GM23338 (cell line): ENCODE results near the gene NXPH4. TPM values are rescaled to one million over a fixed set of nuclear protein-coding genes. Genes with fewer than 3 reads are reported as not detected.

Experiments used
- ATAC-seq: fragments of 200-7000 bp; cut with Tn5 transposase; 3 replicates; pipeline ENCODE4 v1.9.1; 2020
- DNase-seq: peaks from one replicate; pipeline ENCODE4 v3.0.0-alpha.2; 2015; ENCODE audit warnings: low spot score
- H2AFZ ChIP-seq: fragments of 200-600 bp; sonication (generic); 2 replicates; pipeline ENCODE4 v1.8.0; 2016; ENCODE audit warnings: antibody characterized with exemption, mild to moderate bottlenecking, moderate library complexity
- H3F3A ChIP-seq: fragments of 200-600 bp; sonication (generic); replicated peaks from 2 replicates; pipeline ENCODE4 v1.8.0; 2017; ENCODE audit warnings: antibody characterized with exemption, mixed run types, low read depth
- H3K27ac ChIP-seq: fragments of 200-600 bp; sonication (generic); 2 replicates; pipeline ENCODE4 v1.6.1; 2016; ENCODE audit warnings: low read depth
- H3K27me3 ChIP-seq: fragments of 200-600 bp; sonication (generic); 2 replicates; pipeline ENCODE4 v1.8.0; 2016; ENCODE audit warnings: mild to moderate bottlenecking, mixed run types, moderate library complexity; ENCODE audit not compliant: insufficient read depth
- H3K36me3 ChIP-seq: fragments of 200-600 bp; sonication (generic); 2 replicates; pipeline ENCODE4 v1.8.0; 2016; ENCODE audit warnings: mild to moderate bottlenecking; ENCODE audit not compliant: insufficient read depth
- H3K4me1 ChIP-seq: fragments of 200-600 bp; sonication (generic); 2 replicates; pipeline ENCODE4 v1.8.0; 2016; ENCODE audit warnings: mild to moderate bottlenecking, moderate library complexity; ENCODE audit not compliant: insufficient read depth
- H3K4me2 ChIP-seq: fragments of 200-600 bp; sonication (generic); 2 replicates; pipeline ENCODE4 v1.7.1; 2017; ENCODE audit warnings: mixed run types
- H3K4me3 ChIP-seq: fragments of 200-600 bp; sonication (generic); 2 replicates; pipeline ENCODE4 v1.6.1; 2016; ENCODE audit warnings: mixed run types
- H3K79me2 ChIP-seq: fragments of 200-600 bp; sonication (generic); replicated peaks from 2 replicates; pipeline ENCODE4 v1.8.0; 2017; ENCODE audit warnings: mild to moderate bottlenecking; ENCODE audit not compliant: insufficient read depth
- H3K9me2 ChIP-seq: fragments of 200-600 bp; sonication (generic); 2 replicates; pipeline ENCODE4 v1.8.0; 2017; ENCODE audit not compliant: insufficient read depth
- H4K20me1 ChIP-seq: fragments of 200-600 bp; sonication (generic); replicated peaks from 2 replicates; pipeline ENCODE4 v1.8.0; 2017; ENCODE audit warnings: mild to moderate bottlenecking; ENCODE audit not compliant: insufficient read depth
- H3K27ac Mint-ChIP-seq: 2 replicates; pipeline ENCODE4 v1.8.0; 2020; ENCODE audit warnings: inconsistent platforms, mild to moderate bottlenecking, moderate library complexity, mixed read lengths
- H3K27me3 Mint-ChIP-seq: 3 replicates; pipeline ENCODE4 v1.8.0; 2022; ENCODE audit warnings: low read depth, mild to moderate bottlenecking, moderate library complexity, mixed read lengths, inconsistent platforms; ENCODE audit not compliant: insufficient read depth, poor library complexity
- H3K36me3 Mint-ChIP-seq: 3 replicates; pipeline ENCODE4 v1.8.0; 2021; ENCODE audit warnings: low read depth, mild to moderate bottlenecking, inconsistent platforms, moderate library complexity, mixed read lengths
- H3K4me1 Mint-ChIP-seq: 3 replicates; pipeline ENCODE4 v1.8.0; 2020; ENCODE audit warnings: mild to moderate bottlenecking, inconsistent platforms, mixed read lengths
- H3K4me3 Mint-ChIP-seq: 3 replicates; pipeline ENCODE4 v1.8.0; 2021; ENCODE audit warnings: moderate library complexity, mild to moderate bottlenecking, inconsistent platforms, mixed read lengths
- H3K9me3 Mint-ChIP-seq: 3 replicates; pipeline ENCODE4 v1.8.0; 2020; ENCODE audit warnings: moderate library complexity, mild to moderate bottlenecking, inconsistent platforms, mixed read lengths
- CREB1 ChIP-seq: fragments of 250-450 bp; sonication (Bioruptor Pico); IDR thresholded peaks from 2 replicates; pipeline ENCODE4 v1.5.0; 2020; ENCODE audit warnings: low read depth, mild to moderate bottlenecking, moderate library complexity
- EZH2 ChIP-seq: fragments of 200-600 bp; sonication (generic); IDR thresholded peaks from one replicate; pipeline ENCODE4 v1.8.0; 2017; ENCODE audit warnings: antibody characterized with exemption, mild to moderate bottlenecking, low read depth; ENCODE audit not compliant: unreplicated experiment
- JUNB ChIP-seq: IDR thresholded peaks from one replicate; pipeline ENCODE4 v1.6.1; 2016; ENCODE audit warnings: antibody characterized with exemption; ENCODE audit not compliant: unreplicated experiment
- ZNF114 ChIP-seq: fragments of 250-450 bp; sonication (Bioruptor Pico); IDR thresholded peaks from 2 replicates; pipeline ENCODE4 v1.5.0; 2020; ENCODE audit warnings: mild to moderate bottlenecking, moderate library complexity
- ZNF331 ChIP-seq: fragments of 250-450 bp; sonication (Bioruptor Pico); IDR thresholded peaks from 2 replicates; pipeline ENCODE4 v1.5.0; 2020; ENCODE audit warnings: low read depth, mild to moderate bottlenecking, moderate library complexity
- ZNF462 ChIP-seq: fragments of 250-450 bp; sonication (Bioruptor Pico); IDR thresholded peaks from 2 replicates; pipeline ENCODE4 v1.5.0; 2020; ENCODE audit warnings: mild to moderate bottlenecking, moderate library complexity
- polyA plus RNA-seq: library from polyadenylated mRNA; unstranded; fragments of >200 nt; fragmentation: Nextera tagmentation; extraction: Ambion mirVana; gene quantifications from 2 replicates; pipeline ENCODE4 v1.2.1, GENCODE V29; 2016
- total RNA-seq: library from RNA; depleted of rRNA; stranded (reverse); fragments of >200 nt; shearing (Covaris generic); gene quantifications from 2 replicates; pipeline ENCODE4 v1.2.3, GENCODE V29; 2014

Gene NXPH4
- total and polyA plus RNA-seq, 2 experiments from 2014 or later = 0.89 to 1.5 TPM

DNA sequence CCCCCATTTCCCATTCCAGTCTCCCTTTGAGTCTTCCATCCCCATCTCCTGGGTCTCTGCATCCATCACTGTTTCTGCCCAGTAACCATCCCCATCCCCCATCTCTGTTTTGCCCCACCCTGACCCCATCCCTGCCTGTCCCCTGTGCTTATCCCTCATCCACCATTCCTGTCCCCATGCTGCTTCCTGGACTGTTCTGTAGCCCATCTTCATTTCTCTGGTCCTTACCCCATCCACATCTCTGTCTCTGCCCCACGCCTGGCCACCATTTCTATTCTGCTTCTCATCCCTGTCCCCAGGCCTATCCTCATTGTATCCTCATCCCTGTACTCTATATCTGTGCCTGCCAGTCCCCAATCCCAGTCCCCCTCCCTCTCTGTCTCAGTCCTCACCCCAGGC lies 4.2 kb downstream of the NXPH4 start:
- peaks cover 99% of the 10 kb centered on the region for H3K27me3 ChIP-seq

More for the DNA sequence above, 4.2 kb downstream of the NXPH4 start:
- peaks cover 7% of the 10 kb centered on the region; the same call in 1 of the 2 replicates for H4K20me1 ChIP-seq
- DNase-seq (no peak), ATAC-seq (no peak)
- no peaks in the 10 kb centered on the region; the same call in 2 of the 3 replicates for H3K36me3 Mint-ChIP-seq
- H3K4me3 ChIP-seq = peak overlapping the region; percentile 43
- no peaks in the 10 kb centered on the region for H3K9me2 ChIP-seq
- peaks cover 92% of the 10 kb centered on the region for H3K27me3 Mint-ChIP-seq
- no peak overlapping the region for H3K27ac Mint-ChIP-seq
- H3K4me3 Mint-ChIP-seq = peak overlapping the region; percentile 49
- TF ChIP-seq EZH2 (peak; percentile 86), ZNF331 (no peak), ZNF114 (CRISPR knock-in tag) (no peak), ZNF462 (CRISPR knock-in tag) (no peak), JUNB (no peak), CREB1 (CRISPR knock-in tag) (no peak)
- H3K4me1 ChIP-seq = peaks cover 50% of the 10 kb centered on the region
- H3K4me1 Mint-ChIP-seq = peaks cover 62% of the 10 kb centered on the region
- H3K79me2 ChIP-seq = no peaks in the 10 kb centered on the region
- H3K4me2 ChIP-seq = peak overlapping the region; percentile 76; the same call in 1 of the 2 replicates
- H2AFZ ChIP-seq = no peak overlapping the region
- peaks cover 3% of the 10 kb centered on the region; the same call in 2 of the 3 replicates for H3K9me3 Mint-ChIP-seq
- no peaks in the 10 kb centered on the region for H3K36me3 ChIP-seq
- 0 out of 2 replicates have a peak, but pooled peaks cover 19% of the 10 kb centered on the region for H3F3A ChIP-seq
- H3K27ac ChIP-seq = no peak overlapping the region
